ENCODE results near the gene CELF5. TPM values are rescaled to one million over a fixed set of nuclear protein-coding genes. Genes with fewer than 3 reads are reported as not detected.
"Not testable (repeated sequence)": the region's sequence is repeated elsewhere in the genome, so short reads cannot be mapped to it uniquely, and the experiment has no call there.

Gene CELF5
- total RNA-seq, 3 donors from 2014 or later (not counting 1 experiment from before 2014, with no cell fraction given) = 0.41 to 0.83 TPM; not detected in 1

DNA sequence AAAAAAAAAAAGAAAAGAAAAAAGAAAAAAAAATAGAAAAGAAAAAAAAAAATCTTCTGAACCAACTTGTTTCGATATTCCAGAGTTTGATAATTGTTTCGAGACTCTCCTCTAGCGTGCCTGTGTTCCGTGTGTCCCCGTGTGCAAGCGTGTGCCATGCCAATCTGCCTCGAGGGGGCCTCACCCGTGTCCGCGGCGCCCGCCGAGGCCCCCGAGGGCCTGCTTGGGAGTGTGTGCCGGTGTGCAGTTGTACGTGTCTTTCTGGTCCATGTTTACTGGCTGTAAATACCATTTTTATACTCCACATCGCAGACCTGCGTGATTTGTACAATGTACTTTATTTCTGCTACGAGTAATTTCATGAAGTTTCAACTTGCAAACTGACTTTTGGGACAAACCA lies 72.0 kb downstream of the CELF5 start:
- Mint-ChIP-seq H3K27ac (no peak overlapping the region), H3K36me3 (no peaks in the 10 kb centered on the region), H3K9me3 (peaks cover 0 to 2% of the 10 kb centered on the region in 2 donors), H3K27me3 (ENCODE audit: low read depth in 2 of 2) (peaks cover 0 to 8% of the 10 kb centered on the region in 2 donors), H3K4me1 (no peaks in the 10 kb centered on the region), H3K4me3 (no peak overlapping the region)
- H3K4me1 ChIP-seq (ENCODE audit: control insufficient read depth, insufficient read depth, low read length) = no peaks in the 10 kb centered on the region
- H3K36me3 ChIP-seq (ENCODE audit: control insufficient read depth, insufficient read depth, low read length) = no peaks in the 10 kb centered on the region
- DNase-seq = no peak
- H3K27ac ChIP-seq (ENCODE audit: low read length) = no peak overlapping the region
- H3K9me3 ChIP-seq (ENCODE audit: control insufficient read depth, insufficient read depth, low read length) = no peaks in the 10 kb centered on the region
- 88% methylated on average over 19 of the region's 19 CpGs for WGBS (ENCODE audit: insufficient coverage)
- intact Hi-C loops (cut with micrococcal nuclease) = no loop called here
- H3K27me3 ChIP-seq (ENCODE audit: control insufficient read depth, insufficient read depth, low read length) = no peaks in the 10 kb centered on the region
- ATAC-seq = no peak
- TF ChIP-seq, protein P1, sequence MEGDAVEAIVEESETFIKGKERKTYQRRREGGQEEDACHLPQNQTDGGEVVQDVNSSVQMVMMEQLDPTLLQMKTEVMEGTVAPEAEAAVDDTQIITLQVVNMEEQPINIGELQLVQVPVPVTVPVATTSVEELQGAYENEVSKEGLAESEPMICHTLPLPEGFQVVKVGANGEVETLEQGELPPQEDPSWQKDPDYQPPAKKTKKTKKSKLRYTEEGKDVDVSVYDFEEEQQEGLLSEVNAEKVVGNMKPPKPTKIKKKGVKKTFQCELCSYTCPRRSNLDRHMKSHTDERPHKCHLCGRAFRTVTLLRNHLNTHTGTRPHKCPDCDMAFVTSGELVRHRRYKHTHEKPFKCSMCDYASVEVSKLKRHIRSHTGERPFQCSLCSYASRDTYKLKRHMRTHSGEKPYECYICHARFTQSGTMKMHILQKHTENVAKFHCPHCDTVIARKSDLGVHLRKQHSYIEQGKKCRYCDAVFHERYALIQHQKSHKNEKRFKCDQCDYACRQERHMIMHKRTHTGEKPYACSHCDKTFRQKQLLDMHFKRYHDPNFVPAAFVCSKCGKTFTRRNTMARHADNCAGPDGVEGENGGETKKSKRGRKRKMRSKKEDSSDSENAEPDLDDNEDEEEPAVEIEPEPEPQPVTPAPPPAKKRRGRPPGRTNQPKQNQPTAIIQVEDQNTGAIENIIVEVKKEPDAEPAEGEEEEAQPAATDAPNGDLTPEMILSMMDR (IDR thresholded peaks at IDR 0.05) = no peak
- no peak overlapping the region for H3K4me3 ChIP-seq (ENCODE audit: low read length)

- Mint-ChIP-seq H3K4me3 (no peak overlapping the region), H3K4me1 (no peaks in the 10 kb centered on the region), H3K9me3 (peaks cover 0 to 2% of the 10 kb centered on the region in 2 donors), H3K27ac (no peak overlapping the region), H3K36me3 (no peaks in the 10 kb centered on the region), H3K27me3 (ENCODE audit: low read depth in 2 of 2) (peaks cover 0 to 6% of the 10 kb centered on the region in 2 donors)
- Histone ChIP-seq H3K27me3 (ENCODE audit: control insufficient read depth, insufficient read depth, low read length) (no peaks in the 10 kb centered on the region), H3K36me3 (ENCODE audit: control insufficient read depth, insufficient read depth, low read length) (no peaks in the 10 kb centered on the region), H3K27ac (ENCODE audit: low read length) (no peak overlapping the region), H3K4me1 (ENCODE audit: control insufficient read depth, insufficient read depth, low read length) (no peaks in the 10 kb centered on the region), H3K4me3 (ENCODE audit: low read length) (no peak overlapping the region), H3K9me3 (ENCODE audit: control insufficient read depth, insufficient read depth, low read length) (peaks cover 5% of the 10 kb centered on the region)
- DNase-seq (no peak), ATAC-seq (no peak)
- intact Hi-C loops (cut with micrococcal nuclease) = no loop called here
- TF ChIP-seq, protein P1 (IDR thresholded peaks at IDR 0.05) = no peak
- 78% methylated on average over 6 of the region's 6 CpGs for WGBS (ENCODE audit: insufficient coverage)
Measured at GRCh38 chr19:3298853-3299449, 74.5 kb downstream of the CELF5 start.

GRCh38 chr19:3300566-3300965 lies 76.1 kb downstream of the CELF5 start:
- ATAC-seq; H3K4me1 Mint-ChIP-seq; H3K27me3 ChIP-seq (ENCODE audit: control insufficient read depth, insufficient read depth, low read length); intact Hi-C loops (cut with micrococcal nuclease); H3K36me3 Mint-ChIP-seq; DNase-seq; H3K4me3 Mint-ChIP-seq; H3K4me1 ChIP-seq (ENCODE audit: control insufficient read depth, insufficient read depth, low read length); H3K27ac ChIP-seq (ENCODE audit: low read length); H3K27me3 Mint-ChIP-seq (ENCODE audit: low read depth in 2 of 2); H3K27ac Mint-ChIP-seq; H3K4me3 ChIP-seq (ENCODE audit: low read length); H3K9me3 ChIP-seq (ENCODE audit: control insufficient read depth, insufficient read depth, low read length); H3K36me3 ChIP-seq (ENCODE audit: control insufficient read depth, insufficient read depth, low read length); H3K9me3 Mint-ChIP-seq: not testable (repeated sequence)
- WGBS (ENCODE audit: insufficient coverage) = 71% methylated on average over 7 of the region's 8 CpGs

DNA sequence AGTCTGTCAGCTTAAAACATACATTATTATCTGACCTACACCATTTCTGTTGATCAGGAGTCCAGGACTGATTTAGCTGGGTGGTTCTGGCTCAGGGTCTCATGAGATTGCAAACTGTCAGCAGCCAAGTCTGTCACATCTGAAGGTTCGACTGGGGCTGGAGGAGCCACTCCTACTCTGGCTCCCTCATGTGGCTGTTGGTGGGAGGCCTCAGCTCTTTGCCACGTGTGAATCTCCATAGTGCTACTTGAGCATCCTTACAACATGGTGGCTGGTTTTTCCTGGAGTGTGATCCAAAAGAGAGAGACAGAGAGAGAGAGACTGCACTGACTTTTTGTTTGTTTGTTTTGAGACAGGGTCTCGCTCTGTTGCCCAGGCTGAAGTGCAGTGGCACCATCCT lies 78.3 kb downstream of the CELF5 start:
- Histone ChIP-seq H3K4me3 (ENCODE audit: low read length) (no peak overlapping the region), H3K36me3 (ENCODE audit: control insufficient read depth, insufficient read depth, low read length) (no peaks in the 10 kb centered on the region), H3K4me1 (ENCODE audit: control insufficient read depth, insufficient read depth, low read length) (peaks cover 7% of the 10 kb centered on the region), H3K9me3 (ENCODE audit: control insufficient read depth, insufficient read depth, low read length) (peaks cover 5% of the 10 kb centered on the region), H3K27me3 (ENCODE audit: control insufficient read depth, insufficient read depth, low read length) (peaks cover 2% of the 10 kb centered on the region), H3K27ac (ENCODE audit: low read length) (no peak overlapping the region)
- ATAC-seq (no peak), DNase-seq (no peak)
- peaks cover 0 to 6% of the 10 kb centered on the region in 2 donors for H3K27me3 Mint-ChIP-seq (ENCODE audit: low read depth in 2 of 2)
- WGBS (ENCODE audit: insufficient coverage) = 73% methylated on average over 3 of the region's 3 CpGs
- intact Hi-C loops (cut with micrococcal nuclease) = no loop called here
- H3K36me3 Mint-ChIP-seq = no peaks in the 10 kb centered on the region
- H3K4me1 Mint-ChIP-seq = no peaks in the 10 kb centered on the region
- TF ChIP-seq, protein P1 (IDR thresholded peaks at IDR 0.05) = no peak
- H3K9me3 Mint-ChIP-seq = peaks cover 0 to 2% of the 10 kb centered on the region in 2 donors
- no peak overlapping the region for H3K27ac Mint-ChIP-seq
- H3K4me3 Mint-ChIP-seq = no peak overlapping the region
